Loucy (cell line): Measurements from ENCODE around the gene CNOT4.

ENCODE experiments used
- CTCF ChIP-seq: fragments of 200-600 bp; sonication (generic); conservative IDR thresholded peaks from 2 replicates; pipeline ENCODE4 v1.5.1; 2014; ENCODE audit warnings: mild to moderate bottlenecking, antibody characterized with exemption, low read length
- EZH2phosphoT487 ChIP-seq: fragments of 200-600 bp; IDR thresholded peaks from 2 replicates; pipeline ENCODE4 v1.6.1; 2018; ENCODE audit warnings: antibody characterized with exemption, mild to moderate bottlenecking, moderate library complexity, borderline replicate concordance

GRCh38 chr7:135492151-135492550, 17.8 kb downstream of the CNOT4 start:
- TF ChIP-seq CTCF (no peak), EZH2phosphoT487 (no peak)
